CD4-positive, alpha-beta T cell treated with Interleukin-6 at 100 ng/mL for 8 hours (primary cell): Measurements from ENCODE around the gene NPEPPS.
A peak's percentile ranks its signal among the peaks of the same experiment; 100 is the strongest.

ENCODE experiments used
- DNase-seq: peaks from one replicate; pipeline ENCODE4 v3.0.0-alpha.2; 2020; ENCODE audit warnings: mixed read lengths, low spot score

NPEPPS gene

GRCh38 chr17:47629826-47630225 lies 98.9 kb downstream of the NPEPPS start:
- DNase-seq: no peak

GRCh38 chr17:47630614-47631013 lies 99.7 kb downstream of the NPEPPS start:
- no peak for DNase-seq

- DNase-seq: no peak
These were observed 102.1 kb downstream of the NPEPPS start for GRCh38 chr17:47632991-47633390.

GRCh38 chr17:47633996-47634395 lies 103.1 kb downstream of the NPEPPS start:
- no peak for DNase-seq

- no peak for DNase-seq
These were observed 104.0 kb downstream of the NPEPPS start for GRCh38 chr17:47634870-47635269.

GRCh38 chr17:47635734-47636133 lies 104.8 kb downstream of the NPEPPS start:
- DNase-seq: no peak

- DNase-seq: no peak
These were observed 105.5 kb downstream of the NPEPPS start for GRCh38 chr17:47636273-47637030.

GRCh38 chr17:47638903-47639302 lies 108.0 kb downstream of the NPEPPS start:
- no peak for DNase-seq

GRCh38 chr17:47640076-47640475 lies 109.2 kb downstream of the NPEPPS start:
- DNase-seq: no peak

- no peak for DNase-seq
These were observed 110.3 kb downstream of the NPEPPS start for GRCh38 chr17:47641202-47641601.

GRCh38 chr17:47643116-47643515 lies 112.2 kb downstream of the NPEPPS start:
- no peak for DNase-seq

- DNase-seq: no peak
These were observed 113.4 kb downstream of the NPEPPS start for GRCh38 chr17:47644324-47644723.

- peak; percentile 98 for DNase-seq
These were observed 118.5 kb downstream of the NPEPPS start, which contains the start of gene KPNB1 for GRCh38 chr17:47649153-47649971. Gene KPNB1, plus strand, starts transcription at chr17:47649919. Its CDS starts 326 bp downstream, at chr17:47650245.

- DNase-seq: no peak
These were observed 119.1 kb downstream of the NPEPPS start for GRCh38 chr17:47649972-47650524.

- DNase-seq: peak; percentile 95
These were observed 119.9 kb downstream of the NPEPPS start for GRCh38 chr17:47650525-47651522.

- no peak for DNase-seq
These were observed 120.8 kb downstream of the NPEPPS start for GRCh38 chr17:47651704-47652103.

- no peak for DNase-seq
These were observed 121.7 kb downstream of the NPEPPS start for GRCh38 chr17:47652570-47652969.

GRCh38 chr17:47653442-47653841 lies 122.5 kb downstream of the NPEPPS start:
- DNase-seq: no peak

- no peak for DNase-seq
These were observed 124.1 kb downstream of the NPEPPS start for GRCh38 chr17:47654991-47655390.

GRCh38 chr17:47660064-47660492 lies 129.2 kb downstream of the NPEPPS start:
- peak; percentile 41 for DNase-seq

- peak; percentile 62 for DNase-seq
These were observed 133.2 kb downstream of the NPEPPS start for GRCh38 chr17:47663912-47664623.
